GM19324 (cell line): ENCODE results near the gene SPG7.
"Not testable (repeated sequence)": the region's sequence is repeated elsewhere in the genome, so short reads cannot be mapped to it uniquely, and the experiment has no call there.

Experiments
- ATAC-seq: cut with Tn5 transposase; IDR thresholded peaks from one replicate; pipeline ENCODE4 v1.9.1; 2021; ENCODE audit warnings: mild to moderate bottlenecking, moderate library complexity; ENCODE audit not compliant: unreplicated experiment, low FRiP score

The SPG7 gene

DNA sequence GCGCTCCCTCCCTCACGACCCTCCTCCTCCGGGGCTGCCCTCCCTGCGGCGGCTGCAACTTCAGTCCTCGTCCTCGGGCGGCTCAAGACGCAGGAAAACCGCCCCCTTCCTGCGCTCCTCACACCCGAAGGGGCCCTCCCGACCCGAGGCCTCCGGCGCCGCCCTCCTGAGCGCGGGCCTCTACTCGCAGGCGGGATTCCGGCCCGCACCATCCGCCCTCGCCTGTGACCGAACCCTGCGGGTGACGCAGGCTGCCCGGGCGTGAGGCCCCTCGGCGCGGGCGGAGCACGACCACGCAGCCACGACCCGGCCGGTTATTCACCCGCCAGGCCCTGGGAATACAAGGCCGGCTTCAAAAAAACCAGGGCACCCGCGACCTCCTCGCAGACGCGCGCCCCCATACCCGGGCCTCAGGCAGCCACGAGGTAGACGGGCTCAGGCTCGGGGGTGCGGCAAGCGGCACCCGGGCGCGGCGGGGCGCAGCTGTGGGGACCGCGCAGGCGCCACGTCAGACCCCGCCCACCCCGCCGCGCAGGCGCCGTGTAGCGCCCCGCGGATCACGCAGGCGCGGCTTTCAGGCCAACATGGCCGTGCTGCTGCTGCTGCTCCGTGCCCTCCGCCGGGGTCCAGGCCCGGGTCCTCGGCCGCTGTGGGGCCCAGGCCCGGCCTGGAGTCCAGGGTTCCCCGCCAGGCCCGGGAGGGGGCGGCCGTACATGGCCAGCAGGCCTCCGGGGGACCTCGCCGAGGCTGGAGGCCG lies at the start of gene SPG7:
Gene SPG7, plus strand, starts transcription at position 570 of the 757 bp plus-strand sequence. Its CDS starts 15 bp downstream, at position 585.
- peak; percentile 82 for ATAC-seq

DNA sequence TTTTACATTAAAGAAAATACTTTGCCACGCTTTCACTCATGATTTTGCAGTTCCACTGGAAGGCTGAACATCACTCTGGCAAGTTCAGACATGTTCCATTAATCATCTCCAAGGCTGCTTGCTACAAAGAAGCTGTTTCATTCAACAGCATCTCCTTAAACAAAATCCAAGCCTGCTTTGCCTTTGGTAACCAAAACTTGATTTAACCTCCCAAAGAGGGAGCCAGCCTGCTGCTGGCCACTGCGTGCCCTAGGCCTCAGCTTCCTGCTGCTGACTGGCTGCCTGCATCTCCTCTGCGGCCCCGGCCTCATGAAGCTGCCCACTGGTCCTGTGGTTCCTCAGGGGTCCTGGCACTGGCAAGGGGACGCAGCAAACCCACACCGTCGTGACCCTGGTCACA lies 49.7 kb upstream of the SPG7 start:
- ATAC-seq: no peak

DNA sequence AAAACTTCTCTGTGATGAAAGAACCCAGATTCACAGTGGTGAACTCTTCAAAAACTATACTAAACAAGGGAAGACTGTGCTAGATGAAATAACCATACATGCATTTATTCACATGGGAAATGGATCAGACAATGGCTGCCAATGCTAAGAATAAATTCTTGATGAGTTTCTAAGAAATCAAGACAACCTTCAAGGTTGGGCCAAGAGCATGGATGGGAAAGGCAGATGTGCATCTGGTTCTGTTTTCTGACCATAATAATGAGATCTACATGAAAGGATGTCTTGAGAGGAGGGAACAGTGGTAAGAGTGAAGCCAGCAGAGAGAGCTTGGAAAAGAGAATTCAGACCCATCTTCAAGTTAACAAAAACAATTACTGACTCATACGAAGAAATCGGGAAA lies 49.2 kb upstream of the SPG7 start:
- no peak for ATAC-seq

DNA sequence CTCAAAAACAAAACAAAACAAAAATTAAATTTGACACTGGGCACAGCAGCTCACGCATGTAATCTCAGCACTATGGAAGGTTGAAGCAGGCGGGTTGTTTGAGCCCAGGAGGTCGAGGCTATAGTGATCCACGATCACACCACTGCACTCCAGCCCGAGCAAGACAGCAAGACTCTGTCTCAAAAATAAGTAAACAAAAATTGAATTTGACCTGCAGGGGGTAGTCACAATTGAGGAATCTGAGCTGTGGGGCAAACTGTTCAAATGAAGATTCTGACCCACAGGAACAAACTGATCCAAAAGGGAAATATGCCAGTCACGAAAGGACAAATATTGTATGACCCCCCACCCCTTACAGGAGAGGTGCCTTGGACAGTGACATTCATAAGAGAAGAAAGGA lies 47.6 kb upstream of the SPG7 start:
- ATAC-seq: no peak

DNA sequence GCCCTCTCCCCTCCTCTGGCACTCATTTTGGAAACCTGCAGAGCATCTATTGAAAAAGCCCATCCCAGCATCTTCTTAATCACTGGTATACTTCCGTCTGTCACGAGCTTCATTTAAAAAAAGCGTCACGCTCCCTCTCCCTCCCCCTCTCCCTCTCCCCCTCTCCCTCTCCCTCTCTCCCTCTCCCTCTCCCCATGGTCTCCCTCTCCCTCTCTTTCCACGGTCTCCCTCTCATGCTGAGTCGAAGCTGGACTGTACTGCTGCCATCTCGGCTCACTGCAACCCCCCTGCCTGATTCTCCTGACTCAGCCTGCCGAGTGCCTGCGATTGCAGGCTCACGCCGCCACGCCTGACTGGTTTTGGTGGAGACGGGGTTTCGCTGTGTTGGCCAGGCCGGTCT lies 46.3 kb upstream of the SPG7 start:
- not testable (repeated sequence) for ATAC-seq

DNA sequence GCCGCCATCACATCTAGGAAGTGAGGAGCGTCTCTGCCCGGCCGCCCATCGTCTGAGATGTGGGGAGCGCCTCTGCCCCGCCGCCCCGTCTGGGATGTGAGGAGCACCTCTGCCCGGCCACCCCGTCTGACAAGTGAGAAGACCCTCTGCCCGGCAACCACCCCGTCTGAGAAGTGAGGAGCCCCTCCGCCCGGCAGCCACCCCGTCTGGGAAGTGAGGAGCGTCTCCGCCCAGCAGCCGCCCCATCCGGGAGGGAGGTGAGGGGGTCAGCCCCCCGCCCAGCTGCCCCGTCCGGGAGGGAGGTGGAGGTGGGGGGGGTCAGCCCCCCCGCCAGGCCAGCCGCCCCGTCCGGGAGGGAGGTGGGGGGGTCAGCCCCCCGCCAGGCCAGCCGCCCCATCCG lies 45.6 kb upstream of the SPG7 start:
- not testable (repeated sequence) for ATAC-seq

DNA sequence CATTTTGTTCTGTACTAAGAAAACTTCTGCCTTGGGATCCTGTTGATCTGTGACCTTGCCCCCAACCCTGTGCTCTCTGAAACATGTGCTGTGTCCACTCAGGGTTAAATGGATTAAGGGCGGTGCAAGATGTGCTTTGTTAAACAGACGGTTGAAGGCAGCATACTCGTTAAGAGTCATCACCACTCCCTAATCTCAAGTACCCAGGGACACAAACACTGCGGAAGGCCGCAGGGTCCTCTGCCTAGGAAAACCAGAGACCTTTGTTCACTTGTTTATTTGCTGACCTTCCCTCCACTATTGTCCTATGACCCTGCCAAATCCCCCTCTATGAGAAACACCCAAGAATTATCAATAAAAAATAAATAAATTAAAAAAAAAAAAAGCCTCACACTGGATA lies 44.9 kb upstream of the SPG7 start:
- not testable (repeated sequence) for ATAC-seq

DNA sequence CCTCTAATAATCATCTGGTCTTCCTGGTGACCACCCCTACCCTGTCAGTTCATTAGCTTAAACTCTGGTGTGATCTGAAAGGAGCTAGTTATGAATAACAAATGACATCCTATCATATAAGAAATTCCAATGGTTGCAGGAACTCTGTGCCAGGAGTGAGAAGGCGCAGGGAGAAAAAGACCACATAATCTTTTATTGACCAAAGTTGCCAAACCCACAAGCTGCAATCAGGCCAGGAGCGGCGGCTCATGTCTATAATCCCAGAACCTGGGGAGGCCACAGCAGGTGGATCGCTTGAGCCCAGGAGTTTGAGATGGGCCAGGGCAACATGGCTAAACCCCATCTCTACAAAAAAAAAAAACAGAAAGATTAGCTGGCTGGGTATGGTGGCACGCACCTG lies 41.3 kb upstream of the SPG7 start:
- ATAC-seq: no peak

DNA sequence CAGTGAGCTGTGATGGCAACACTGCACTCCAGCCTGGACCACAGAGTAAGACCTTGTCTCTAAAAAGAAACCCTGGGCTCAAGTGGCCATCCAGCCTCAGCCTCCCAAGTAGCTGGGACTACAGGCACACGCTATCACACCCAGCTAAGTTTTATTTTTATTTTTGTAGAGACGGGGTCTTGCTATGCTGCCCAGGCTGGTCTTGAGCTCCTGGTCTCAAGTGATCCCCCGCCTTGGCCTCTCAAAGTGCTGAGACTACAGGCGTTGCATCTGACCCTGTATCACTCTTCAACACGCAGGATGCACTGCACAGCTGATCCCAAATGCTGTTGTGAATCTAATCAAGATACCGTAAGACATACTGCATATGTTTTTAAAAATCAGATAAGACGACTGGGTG lies 40.8 kb upstream of the SPG7 start:
- no peak for ATAC-seq

DNA sequence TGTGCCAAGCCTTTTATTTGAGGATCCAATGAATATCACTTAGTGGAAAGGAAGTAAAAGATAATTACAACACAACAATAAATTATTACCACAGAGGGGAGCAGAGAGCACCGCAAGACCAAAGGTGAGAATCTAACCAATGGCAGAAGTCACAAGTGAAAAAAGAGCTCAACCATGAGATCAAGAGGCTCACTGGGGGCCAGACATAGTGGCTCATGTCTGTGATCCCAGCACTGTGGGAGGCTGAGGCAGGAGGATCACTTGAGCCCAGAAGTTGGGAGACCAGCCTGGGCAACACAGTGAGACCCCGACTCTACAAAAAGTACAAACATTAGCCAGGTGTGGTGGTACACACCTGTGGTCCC lies 35.5 kb upstream of the SPG7 start:
- no peak for ATAC-seq

DNA sequence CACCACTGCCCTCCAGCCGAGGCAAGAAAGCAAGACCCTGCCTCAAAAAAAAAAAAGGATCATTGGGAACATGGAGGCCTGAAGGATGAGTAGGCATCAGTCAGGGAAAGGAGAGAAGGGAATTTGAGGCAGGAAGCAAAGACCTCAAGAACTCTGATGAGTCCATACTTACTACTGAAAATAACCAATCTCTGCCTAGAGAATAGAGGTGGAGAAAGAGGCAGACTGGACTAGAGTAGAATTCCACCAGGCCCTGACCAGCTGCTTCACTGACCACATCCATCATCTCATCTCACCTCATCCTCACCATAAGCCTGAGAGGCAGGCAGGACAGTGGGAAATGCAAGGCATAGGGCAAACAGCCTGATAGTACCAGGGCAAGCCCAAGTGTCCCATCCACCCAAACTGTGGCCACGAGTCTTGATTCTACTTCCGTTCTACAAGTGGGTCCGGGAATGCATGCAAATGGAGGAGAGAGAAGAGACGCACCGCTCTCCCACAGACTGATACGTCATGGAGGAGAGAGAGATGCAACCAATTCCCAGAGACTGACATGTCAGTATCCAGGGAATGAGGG lies 35.0 kb upstream of the SPG7 start:
- no peak for ATAC-seq

DNA sequence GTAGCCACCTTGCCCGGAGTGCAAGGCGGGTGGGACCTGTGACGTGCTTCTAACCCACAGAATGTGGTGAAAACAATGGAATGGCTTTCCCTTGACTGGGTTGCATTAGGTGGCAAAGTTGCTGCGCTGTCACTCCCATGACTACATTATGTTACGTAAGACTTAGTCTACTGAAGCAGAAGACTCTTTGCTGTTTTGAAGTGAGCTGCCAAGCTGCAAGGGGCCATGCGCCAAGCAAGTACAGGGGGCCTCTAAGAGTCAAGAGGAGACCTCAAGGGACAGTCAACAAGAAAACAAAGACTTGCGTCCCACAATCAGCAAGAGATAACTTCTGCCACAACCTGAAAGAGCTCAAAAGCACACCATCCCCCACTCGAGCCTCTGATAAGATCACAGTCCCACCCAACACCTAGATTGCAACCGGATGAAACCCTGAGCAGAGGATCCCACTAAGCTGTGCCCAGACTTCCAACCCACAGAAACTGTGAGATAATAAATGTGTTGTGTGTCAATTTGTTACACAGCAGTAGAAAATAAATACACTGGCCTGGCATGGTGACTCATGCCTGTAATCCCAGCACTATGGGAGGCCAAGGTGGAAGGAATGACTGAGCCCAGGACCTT lies 34.3 kb upstream of the SPG7 start:
- ATAC-seq: no peak

DNA sequence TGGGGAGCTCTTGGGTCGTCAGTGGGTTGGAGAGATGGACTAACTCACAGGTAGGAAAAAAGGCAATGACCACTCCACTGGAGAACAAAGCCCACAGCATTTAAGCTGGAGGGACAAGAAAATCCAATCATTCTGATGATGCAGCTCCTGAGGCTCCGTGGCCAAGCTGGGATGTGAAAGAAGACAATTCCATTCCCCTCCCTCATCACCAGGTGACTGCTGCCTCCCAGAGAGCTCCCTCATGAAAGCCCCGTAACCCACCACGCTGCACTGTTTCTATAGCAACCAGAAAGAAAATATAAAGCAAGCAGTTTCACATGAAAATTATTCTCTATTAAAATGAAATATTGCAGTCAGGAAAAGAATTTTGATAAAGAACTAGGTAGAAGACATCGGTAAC lies 33.1 kb upstream of the SPG7 start:
- no peak for ATAC-seq

DNA sequence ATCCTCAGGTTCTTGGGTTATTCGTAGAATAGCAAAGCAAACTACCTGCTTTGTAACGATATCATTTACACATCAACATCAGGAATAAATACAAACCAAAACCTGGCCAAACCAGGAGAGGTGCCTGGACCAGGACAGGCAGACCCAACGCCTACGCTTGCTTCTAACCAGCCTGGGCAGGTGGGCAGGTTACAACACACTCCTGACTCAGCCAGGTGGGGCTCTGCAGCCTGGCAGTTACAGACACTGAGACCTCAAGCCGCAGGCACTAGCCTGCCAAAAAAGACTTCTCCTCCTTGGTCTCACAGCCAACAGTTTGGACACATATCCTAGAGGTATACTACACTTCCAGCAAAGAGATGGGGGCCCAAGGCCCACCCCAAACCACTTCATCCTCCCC lies 31.8 kb upstream of the SPG7 start:
- ATAC-seq: no peak

DNA sequence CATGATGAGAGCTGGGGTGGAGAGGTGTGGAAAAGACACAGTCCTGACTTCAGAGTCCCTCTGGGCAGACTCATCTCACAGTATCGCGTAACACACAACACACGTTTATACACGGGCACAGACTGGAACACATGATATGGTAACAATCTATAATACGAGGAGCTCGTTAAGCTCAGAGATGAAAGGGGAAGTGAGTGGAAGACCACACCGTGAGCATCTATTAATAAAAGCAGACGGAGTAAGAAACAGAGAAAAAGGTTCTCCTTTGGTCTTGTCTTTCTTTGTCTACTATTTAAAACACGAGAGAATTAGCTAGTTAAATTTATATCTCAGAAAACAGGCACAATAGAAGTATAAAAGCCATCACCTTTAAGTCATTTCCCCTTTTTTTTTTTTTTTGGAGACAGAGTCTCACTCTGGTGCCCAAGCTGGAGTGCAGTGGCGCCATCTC lies 31.4 kb upstream of the SPG7 start:
- ATAC-seq: no peak

DNA sequence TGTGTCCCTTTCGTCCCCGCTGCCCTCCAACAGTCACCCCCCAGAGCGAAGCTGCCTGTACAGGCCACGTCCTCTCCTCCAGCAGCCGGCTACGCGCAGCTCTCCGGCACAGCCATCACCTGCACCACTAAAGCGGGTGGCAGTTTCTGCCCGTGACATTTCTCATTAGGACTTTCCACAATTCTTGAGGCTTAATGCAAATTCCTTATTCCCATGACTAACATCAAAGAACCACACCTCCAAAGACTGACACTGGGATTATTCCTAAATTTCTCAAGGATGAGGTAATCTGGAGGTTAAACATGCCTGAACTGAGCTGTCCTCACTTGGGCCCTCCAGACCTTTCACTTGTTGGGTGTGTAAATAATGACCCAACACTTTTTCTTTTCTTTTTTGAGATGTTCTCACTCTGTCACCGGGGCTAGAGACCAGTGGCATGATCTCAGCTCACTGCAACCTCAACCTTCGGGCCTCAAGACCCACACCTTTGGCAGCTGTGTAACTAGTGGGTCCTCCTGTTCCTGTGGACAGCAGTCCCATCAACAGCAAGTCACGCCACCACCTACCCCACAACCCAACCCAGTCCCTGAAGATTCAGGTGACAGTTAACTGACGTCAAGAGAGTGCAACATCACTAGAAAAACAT lies 29.5 kb upstream of the SPG7 start:
- no peak for ATAC-seq

DNA sequence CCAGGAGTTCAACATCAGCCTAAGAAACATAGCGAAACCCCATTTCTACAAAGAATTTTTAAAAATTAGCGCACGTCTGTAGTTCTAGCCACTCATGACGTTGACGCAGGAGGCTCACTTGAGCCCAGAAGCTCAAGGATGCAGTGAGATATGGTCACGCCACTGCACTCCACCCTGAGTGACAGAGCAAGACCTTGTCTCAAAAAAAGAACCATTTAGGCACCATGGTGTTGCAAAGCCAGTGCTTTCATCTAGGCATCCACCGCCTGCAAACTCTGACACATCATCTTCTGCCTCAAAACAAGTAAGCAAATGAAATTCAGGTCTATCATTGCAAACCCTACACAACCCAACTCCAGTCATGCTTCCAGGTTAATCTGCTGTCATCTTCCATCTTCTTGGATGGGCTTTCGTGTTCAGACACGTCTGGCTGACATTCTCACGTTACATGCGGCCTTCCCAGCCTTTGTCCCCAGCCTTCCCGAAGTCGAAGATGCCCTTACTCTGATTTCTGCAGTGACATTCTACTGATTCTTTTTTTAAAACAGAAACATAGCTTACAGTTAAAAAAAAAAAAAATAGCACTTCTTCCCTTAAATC lies 26.7 kb upstream of the SPG7 start:
- ATAC-seq: no peak

DNA sequence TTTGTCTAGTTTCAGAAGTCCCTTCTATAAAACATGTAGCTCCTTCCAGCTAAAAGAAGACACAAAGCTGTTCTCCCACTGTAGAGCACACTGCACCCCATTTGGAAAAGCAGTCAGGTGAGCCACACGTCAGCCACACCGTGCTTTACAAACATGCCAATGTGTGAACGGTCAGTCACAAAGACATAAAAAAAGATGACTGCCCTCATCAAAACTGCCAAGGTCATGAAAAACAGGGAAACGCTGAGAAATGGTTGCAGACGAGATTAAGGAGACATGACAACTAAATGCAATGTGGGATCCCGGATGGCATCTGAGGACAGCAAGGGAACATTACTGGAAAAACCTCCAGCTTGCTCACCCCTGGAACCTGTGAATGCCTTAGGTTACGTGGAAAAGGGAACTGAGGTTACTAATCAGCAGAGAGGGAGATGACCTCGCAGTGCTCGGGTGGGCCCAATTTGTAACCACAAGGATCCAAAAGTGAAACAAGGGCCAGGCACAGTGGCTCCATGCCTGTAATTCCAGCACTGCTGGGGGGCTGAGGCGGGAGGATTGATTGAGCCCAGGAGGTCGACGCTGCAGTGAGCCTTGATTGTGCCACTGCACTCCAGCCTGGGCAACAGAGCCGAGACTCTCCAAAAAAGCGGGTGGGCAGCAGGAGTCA lies 25.9 kb upstream of the SPG7 start:
- no peak for ATAC-seq

DNA sequence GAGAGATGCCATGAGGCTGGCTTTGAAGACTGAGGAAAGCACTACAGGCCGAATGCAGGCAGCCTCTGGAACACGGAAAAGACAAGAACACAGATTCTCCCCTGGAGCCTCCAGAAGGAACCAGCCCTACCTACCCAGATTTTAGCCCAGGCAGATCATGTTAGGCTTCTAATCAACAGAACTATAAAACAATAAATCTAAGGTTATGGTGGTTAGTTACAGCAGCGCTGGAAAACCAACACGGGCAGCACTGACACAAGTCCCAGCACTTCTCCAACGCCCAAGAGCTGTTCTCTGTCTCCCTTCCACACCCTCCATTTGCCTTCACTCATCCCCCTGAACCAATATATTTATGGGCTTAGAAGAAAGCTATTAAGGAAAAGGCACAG lies 25.4 kb upstream of the SPG7 start:
- no peak for ATAC-seq

DNA sequence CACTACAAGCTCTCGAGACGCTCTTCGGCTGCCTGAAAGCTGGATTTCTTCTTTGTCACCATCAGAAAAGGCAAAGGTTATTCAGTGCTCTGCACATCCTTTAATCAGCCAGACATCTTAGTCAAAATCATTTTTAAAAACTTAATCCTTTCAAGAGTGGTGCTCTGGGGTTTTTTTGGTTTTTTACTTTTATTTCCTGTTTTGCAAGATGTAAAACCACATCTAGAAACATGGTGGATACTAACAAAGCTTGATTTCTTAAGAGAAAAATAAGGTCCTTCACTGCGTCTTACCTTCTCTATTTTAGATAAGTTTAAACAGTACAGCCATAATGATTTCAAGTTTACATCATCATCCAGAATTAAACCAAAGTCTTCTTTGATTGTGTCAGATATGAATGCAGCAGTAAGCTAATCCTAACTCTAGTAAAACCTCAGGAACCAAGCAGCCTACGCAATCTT lies 24.1 kb upstream of the SPG7 start:
- ATAC-seq: no peak
